HG03469 (cell line): ENCODE data around the gene RAB2B.
"Not testable (repeated sequence)": the region's sequence is repeated elsewhere in the genome, so short reads cannot be mapped to it uniquely, and the experiment has no call there.

Experiments used
- ATAC-seq: cut with Tn5 transposase; IDR thresholded peaks from one replicate; pipeline ENCODE4 v1.9.1; 2021; ENCODE audit warnings: mild to moderate bottlenecking, moderate library complexity, moderate number of reproducible peaks; ENCODE audit not compliant: unreplicated experiment

RAB2B gene

GRCh38 chr14:21494902-21495762, 18.4 kb upstream of the RAB2B start:
- ATAC-seq = no peak

DNA sequence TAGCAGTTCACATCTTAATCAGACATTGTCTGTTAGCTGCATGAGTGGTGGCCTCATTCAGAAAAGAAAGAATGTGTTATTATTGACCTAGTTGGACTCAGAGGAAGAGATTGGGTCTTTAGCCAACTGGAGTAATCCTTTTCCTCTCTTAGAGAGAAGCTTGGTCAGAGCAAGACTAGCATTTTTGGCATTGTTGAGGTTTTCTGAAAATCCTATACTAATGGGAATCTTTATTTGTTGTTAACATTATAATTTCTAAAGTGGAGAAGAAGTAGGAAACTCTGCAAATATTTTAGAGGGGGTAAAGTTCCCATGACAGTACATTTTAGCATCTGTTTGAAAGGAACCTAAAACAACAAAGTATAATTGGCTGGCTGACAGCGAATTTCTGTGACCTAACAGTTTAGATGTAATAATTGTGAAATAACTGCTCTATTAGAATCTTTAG, 9.9 kb upstream of the RAB2B start:
- ATAC-seq = no peak

GRCh38 chr14:21476523-21476924, 235 bp downstream of the RAB2B start:
- ATAC-seq = no peak

- peak; percentile 1 for ATAC-seq
These were observed 814 bp downstream of the RAB2B start for GRCh38 chr14:21475767-21476522.

DNA sequence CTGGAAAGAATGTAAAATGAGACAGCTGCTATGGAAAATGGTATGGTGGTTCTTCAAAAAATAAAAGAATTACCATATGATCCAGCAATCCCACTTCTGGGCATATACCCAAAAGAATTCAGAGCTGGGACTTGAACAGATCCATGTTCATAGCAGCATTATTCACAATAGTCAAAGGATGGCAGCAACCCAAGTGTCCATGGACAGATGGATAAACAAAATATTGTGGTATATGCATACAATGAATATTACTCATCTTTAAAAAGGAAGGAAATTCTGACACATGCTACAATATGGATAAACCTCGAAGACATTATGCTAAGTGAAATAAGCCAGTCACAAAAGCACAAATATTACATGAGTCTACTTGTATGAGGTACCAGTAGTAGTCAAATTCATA, 9.1 kb downstream of the RAB2B start:
- no peak for ATAC-seq

GRCh38 chr14:21455912-21456667, 20.7 kb downstream of the RAB2B start, which contains the start of gene CHD8:
TSS of gene CHD8 (minus strand) at chr14:21456123. CDS start at chr14:21431643, 24,480 bp downstream.
- ATAC-seq = peak; percentile 94

GRCh38 chr14:21455592-21455911, 21.2 kb downstream of the RAB2B start:
- no peak for ATAC-seq

DNA sequence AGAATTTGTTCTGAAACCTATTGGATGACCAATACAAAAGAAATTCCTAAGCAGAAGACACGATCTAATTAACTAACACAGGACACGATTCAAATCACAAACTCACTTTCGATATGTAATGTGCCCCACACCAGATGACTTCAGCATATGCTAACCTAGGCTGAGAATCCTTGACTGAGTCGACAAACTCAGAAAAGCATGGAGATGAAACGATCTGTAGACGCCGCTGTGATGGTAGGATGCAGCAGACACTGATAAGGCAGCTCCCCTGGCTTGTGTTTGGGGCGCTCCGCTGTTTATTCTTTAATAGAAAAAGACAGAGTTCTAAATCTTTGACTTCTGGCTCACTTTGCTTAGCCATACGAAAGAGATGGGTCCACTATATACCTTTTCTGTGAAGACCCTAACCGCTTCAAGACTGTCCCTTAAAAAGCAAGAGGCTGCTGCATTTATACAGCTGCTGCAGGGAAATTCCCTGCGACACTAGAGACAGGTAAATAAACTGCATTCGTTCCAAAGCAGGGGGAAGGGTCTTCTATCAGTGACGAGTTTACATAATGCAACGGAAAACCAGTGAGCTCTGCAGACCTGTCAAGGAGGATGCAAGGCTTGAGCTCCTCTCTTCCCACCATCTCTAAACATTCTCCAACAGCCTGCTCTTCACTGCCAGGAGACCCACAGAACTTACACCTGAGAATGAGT, 21.8 kb downstream of the RAB2B start:
- ATAC-seq = no peak

GRCh38 chr14:21449899-21450216, 26.9 kb downstream of the RAB2B start:
- ATAC-seq = no peak

- ATAC-seq = not testable (repeated sequence)
These were observed 34.1 kb downstream of the RAB2B start for GRCh38 chr14:21442657-21443056.

DNA sequence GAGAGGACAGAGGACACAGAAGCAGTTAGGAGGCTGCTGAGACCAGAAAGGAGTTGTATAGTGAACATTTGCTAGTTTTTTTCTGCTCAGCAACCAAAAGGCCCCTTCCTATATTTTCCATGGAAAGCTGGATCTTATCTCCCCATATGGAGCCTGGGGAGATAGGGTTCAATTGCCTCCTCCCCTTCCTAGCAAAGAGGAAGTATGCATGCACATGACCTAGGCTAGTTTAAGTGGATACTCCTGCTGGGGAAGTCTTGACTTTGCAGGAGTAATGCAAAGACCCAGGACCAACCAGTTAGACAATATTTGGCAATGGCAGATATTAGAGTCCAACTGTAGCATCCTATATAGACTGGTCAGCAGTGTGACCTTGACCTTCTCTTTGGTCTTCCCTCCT, 35.9 kb downstream of the RAB2B start:
- ATAC-seq = no peak

GRCh38 chr14:21437063-21437901, 39.5 kb downstream of the RAB2B start:
- peak; percentile 95 for ATAC-seq

GRCh38 chr14:21436567-21437062, 40.1 kb downstream of the RAB2B start:
- ATAC-seq = no peak

- ATAC-seq = no peak
These were observed 45.6 kb downstream of the RAB2B start for GRCh38 chr14:21431126-21431525.

DNA sequence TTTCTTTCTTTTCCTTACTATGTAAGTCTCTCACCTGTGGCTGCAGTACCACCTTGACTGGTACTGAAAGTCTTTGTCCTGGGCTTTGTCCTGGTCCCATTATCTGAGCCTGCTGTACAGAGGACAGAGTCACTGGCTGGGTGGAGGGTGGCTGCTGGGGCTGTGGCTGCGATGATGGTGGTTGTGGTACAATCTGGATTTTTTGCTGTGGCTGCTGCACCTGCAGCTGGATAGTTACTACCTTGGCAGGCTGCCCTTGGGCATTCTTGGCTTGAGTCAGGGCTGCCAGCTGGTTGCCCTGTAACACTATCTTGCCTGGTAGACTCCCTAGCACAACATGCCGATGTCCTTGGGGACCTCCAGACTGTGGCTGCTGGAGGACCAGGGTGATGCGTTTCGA, 47.8 kb downstream of the RAB2B start:
- no peak for ATAC-seq

DNA sequence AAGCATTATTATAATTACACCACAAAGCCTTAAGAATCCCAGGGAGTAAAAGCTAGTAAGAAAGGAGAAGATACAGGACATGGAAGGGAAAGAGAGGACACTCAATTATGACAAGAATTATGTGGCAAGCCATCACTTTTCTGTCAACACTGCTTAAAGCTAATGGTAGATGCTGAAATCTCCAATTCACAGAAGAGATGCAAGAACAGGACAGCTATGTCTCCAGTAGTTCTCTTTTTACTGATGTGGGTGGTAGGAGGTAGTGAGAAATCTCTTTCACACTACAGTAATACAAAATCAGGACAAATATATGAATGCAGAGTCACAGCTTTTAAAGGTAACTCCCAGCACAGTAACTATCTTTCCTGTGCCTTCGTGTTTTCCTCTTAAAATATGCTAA, 50.1 kb downstream of the RAB2B start:
- ATAC-seq = no peak

DNA sequence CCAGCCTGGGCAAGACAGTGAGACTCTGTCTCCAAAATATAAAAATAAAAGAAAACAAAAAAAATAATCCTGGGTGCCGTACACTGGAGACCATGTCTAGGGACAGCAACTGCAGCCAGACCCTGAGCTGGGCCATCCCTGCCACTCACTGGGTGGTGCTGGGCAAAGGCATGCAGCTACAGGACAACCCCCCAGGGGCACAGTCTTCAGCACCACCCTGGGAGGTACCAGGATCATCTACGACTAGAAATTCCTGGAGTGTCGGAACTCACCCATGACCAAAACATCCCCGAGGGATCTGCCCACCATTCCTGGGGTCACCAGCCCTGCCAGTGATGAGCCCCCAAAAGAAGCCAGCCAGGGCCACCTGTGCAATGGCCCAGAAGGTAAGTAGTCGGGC, 57.2 kb downstream of the RAB2B start:
- no peak for ATAC-seq

DNA sequence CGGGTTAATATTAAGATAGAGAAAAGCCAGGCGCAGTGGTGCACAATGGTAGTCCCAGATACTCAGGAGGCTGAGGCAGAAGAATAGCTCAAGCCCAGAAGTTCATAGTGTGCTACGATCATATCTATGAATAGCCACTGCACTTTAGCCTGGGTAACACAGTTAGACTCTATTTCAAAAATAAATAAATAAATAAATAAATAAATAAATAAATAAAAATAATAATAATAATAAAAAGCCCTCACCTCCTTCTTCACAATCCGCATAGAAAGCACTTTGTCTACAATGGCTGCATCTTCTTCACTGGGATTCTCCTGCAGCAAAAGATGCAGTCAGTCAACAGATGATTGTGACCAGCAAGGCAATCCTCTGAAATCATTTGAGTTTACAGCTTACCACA, 61.4 kb downstream of the RAB2B start:
- no peak for ATAC-seq

DNA sequence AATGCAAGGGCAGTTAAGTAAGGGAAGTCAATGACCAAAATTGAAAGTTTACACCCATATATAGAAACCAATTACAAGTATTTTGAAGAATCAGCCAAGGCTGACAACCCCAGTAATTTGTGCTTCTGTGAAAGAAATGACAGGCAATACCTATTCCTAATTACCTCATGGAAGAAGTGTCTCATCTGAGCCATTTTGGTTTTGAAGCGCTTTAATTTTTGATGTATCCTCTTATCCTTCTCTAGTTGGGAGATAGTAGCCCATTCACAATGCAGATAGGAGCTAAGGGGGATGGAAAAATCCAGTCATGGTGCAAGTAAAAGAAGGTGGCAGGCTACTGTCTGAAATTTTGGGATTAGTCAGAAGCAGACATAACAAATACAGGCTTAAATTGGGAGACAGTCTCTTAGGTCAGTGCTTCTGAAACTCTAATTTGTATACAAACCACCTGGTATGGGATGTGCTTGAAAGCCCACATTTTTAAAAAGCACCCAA, 62.6 kb downstream of the RAB2B start:
- peak; percentile 48 for ATAC-seq
